HepG2 (cell line): ENCODE measurements around the gene WDR82. TPM values are rescaled to one million over a fixed set of nuclear protein-coding genes. Genes with fewer than 3 reads are reported as not detected.

Experiments used
- CREM ChIP-seq, 2 experiments: sonication (generic) in 1 of 2; formaldehyde crosslinking in 1 of 2; IDR thresholded peaks; 2 replicates each; pipeline versions ENCODE4 v1.4.0 to v1.6.1; 2016 to 2020; ENCODE audit warnings: antibody characterized with exemption in 1 of 2, mild to moderate bottlenecking in 1 of 2, missing genetic modification reagents in 1 of 2
- DNMT3B ChIP-seq: conservative IDR thresholded peaks from 2 replicates; pipeline ENCODE4 v1.6.1; 2016; ENCODE audit warnings: missing biosample characterization, control low read depth
- FOXK1 ChIP-seq: sonication (generic); formaldehyde crosslinking; IDR thresholded peaks from 2 replicates; pipeline ENCODE4 v1.4.0; 2020; ENCODE audit warnings: low read depth, missing genetic modification reagents, borderline replicate concordance
- IRX3 ChIP-seq: sonication (generic); formaldehyde crosslinking; IDR thresholded peaks from 2 replicates; pipeline ENCODE4 v1.8.1; 2023; ENCODE audit warnings: mild to moderate bottlenecking, low read depth, missing genetic modification reagents, borderline replicate concordance
- KLF16 ChIP-seq, 2 experiments: sonication (generic) in 1 of 2; formaldehyde crosslinking in 1 of 2; IDR thresholded peaks; 2 replicates each; pipeline versions ENCODE4 v1.6.1 to v1.8.0; 2016 to 2023; ENCODE audit warnings: missing genetic modification reagents in 2 of 2, missing compliant biosample characterization in 1 of 2
- MYNN ChIP-seq: sonication (generic); formaldehyde crosslinking; IDR thresholded peaks from 2 replicates; pipeline ENCODE4 v1.4.0; 2020; ENCODE audit warnings: mild to moderate bottlenecking, low read depth, missing genetic modification reagents
- REPIN1 ChIP-seq: sonication (generic); formaldehyde crosslinking; IDR thresholded peaks from 2 replicates; pipeline ENCODE4 v1.8.0; 2022; ENCODE audit warnings: missing genetic modification reagents, low read depth, mild to moderate bottlenecking, borderline replicate concordance
- ZNF614 ChIP-seq: IDR thresholded peaks from 2 replicates; pipeline ENCODE4 v1.6.1; 2018; ENCODE audit warnings: missing biosample characterization, missing genetic modification reagents, inconsistent platforms, borderline replicate concordance
- ZNF766 ChIP-seq: sonication (generic); formaldehyde crosslinking; IDR thresholded peaks from 2 replicates; pipeline ENCODE4 v1.5.0; 2020; ENCODE audit warnings: missing genetic modification reagents, borderline replicate concordance
- polyA plus RNA-seq, 8 experiments: library from polyadenylated mRNA; depleted of rRNA in 3 of 8; stranded (reverse) in 7 of 8; unstranded in 1 of 8; fragments of >200 nt; fragmentation: Illumina TruSeq in 4 of 8; extraction: Trizol in 4 of 8; gene quantifications; 2 replicates each; pipeline versions ENCODE4 v1.2.1 to v1.2.3, GENCODE V29; 2011 to 2016; ENCODE audit warnings: low read depth in 4 of 8, missing spikeins in 1 of 8, mixed read lengths in 1 of 8; ENCODE audit not compliant: insufficient read depth in 1 of 8
- total RNA-seq, 5 experiments: library from RNA; depleted of rRNA; stranded (reverse); fragments of >200 nt; fragmentation: Illumina TruSeq; extraction: Trizol; gene quantifications; 2 replicates each; pipeline ENCODE4 v1.2.3, GENCODE V29; 2016; ENCODE audit warnings: low read depth in 1 of 5
- TF ChIP-seq, protein P1 (sequence below): sonication (generic); formaldehyde crosslinking; IDR thresholded peaks from 2 replicates; pipeline ENCODE4 v1.4.0; 2020; ENCODE audit warnings: missing genetic modification reagents
- TF ChIP-seq, protein P2 (sequence below): sonication (generic); formaldehyde crosslinking; IDR thresholded peaks from 2 replicates; pipeline ENCODE4 v1.4.0; 2020; ENCODE audit warnings: missing genetic modification reagents
- TF ChIP-seq, protein P3 (sequence below): sonication (generic); formaldehyde crosslinking; IDR thresholded peaks from 2 replicates; pipeline ENCODE4 v1.8.1; 2023; ENCODE audit warnings: mild to moderate bottlenecking, inconsistent platforms, moderate library complexity, missing genetic modification reagents, borderline replicate concordance
- TF ChIP-seq, protein P4 (sequence below): sonication (generic); formaldehyde crosslinking; IDR thresholded peaks from 2 replicates; pipeline ENCODE4 v1.4.0; 2020; ENCODE audit warnings: missing genetic modification reagents, borderline replicate concordance
- TF ChIP-seq, protein P5 (sequence below): sonication (generic); formaldehyde crosslinking; IDR thresholded peaks from 2 replicates; pipeline ENCODE4 v1.8.0; 2023; ENCODE audit warnings: mild to moderate bottlenecking, missing genetic modification reagents

The WDR82 gene
- total and polyA plus RNA-seq, 2 of the 13 experiments (the other 11 are each of a cell fraction or from before 2014, with no cell fraction given): 39.1 to 59.5 TPM

DNA sequence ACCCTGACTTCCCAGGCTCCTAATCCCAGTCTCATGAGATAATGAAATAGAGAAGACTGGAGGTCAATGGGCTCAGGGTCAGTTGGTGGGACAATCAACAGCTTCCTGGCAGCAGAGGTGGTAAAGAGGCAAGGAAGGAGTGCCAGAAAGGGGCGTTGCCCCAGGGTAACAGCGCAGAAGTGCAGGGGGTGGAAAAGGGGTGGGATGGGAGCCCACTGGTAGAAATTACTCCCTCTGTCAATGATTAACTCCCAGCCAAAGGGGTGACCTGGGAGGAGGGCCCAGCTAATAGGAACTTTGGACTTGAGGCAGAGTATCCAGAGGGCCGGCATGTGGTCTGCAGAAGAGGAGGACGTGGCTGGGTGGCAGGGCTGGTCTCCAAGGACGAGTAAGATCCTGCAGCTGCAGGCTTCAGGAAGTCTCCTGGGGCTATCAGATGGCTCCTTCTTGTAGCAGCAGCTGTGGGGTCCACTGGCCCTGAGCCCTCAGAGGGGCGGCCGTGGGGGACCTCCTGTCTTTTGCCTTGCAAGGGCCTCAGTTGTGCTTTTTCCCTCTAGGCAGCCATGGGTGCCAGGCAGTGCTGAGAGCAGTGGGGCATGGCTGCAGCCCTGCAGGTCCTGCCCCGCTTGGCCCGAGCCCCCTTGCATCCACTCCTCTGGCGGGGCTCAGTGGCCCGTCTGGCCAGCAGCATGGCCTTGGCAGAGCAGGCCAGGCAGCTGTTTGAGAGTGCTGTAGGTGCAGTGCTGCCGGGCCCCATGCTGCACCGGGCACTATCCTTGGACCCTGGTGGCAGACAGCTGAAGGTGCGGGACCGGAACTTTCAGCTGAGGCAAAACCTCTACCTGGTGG, 11.5 kb upstream of the WDR82 start (continued):
- TF ChIP-seq, protein P1, sequence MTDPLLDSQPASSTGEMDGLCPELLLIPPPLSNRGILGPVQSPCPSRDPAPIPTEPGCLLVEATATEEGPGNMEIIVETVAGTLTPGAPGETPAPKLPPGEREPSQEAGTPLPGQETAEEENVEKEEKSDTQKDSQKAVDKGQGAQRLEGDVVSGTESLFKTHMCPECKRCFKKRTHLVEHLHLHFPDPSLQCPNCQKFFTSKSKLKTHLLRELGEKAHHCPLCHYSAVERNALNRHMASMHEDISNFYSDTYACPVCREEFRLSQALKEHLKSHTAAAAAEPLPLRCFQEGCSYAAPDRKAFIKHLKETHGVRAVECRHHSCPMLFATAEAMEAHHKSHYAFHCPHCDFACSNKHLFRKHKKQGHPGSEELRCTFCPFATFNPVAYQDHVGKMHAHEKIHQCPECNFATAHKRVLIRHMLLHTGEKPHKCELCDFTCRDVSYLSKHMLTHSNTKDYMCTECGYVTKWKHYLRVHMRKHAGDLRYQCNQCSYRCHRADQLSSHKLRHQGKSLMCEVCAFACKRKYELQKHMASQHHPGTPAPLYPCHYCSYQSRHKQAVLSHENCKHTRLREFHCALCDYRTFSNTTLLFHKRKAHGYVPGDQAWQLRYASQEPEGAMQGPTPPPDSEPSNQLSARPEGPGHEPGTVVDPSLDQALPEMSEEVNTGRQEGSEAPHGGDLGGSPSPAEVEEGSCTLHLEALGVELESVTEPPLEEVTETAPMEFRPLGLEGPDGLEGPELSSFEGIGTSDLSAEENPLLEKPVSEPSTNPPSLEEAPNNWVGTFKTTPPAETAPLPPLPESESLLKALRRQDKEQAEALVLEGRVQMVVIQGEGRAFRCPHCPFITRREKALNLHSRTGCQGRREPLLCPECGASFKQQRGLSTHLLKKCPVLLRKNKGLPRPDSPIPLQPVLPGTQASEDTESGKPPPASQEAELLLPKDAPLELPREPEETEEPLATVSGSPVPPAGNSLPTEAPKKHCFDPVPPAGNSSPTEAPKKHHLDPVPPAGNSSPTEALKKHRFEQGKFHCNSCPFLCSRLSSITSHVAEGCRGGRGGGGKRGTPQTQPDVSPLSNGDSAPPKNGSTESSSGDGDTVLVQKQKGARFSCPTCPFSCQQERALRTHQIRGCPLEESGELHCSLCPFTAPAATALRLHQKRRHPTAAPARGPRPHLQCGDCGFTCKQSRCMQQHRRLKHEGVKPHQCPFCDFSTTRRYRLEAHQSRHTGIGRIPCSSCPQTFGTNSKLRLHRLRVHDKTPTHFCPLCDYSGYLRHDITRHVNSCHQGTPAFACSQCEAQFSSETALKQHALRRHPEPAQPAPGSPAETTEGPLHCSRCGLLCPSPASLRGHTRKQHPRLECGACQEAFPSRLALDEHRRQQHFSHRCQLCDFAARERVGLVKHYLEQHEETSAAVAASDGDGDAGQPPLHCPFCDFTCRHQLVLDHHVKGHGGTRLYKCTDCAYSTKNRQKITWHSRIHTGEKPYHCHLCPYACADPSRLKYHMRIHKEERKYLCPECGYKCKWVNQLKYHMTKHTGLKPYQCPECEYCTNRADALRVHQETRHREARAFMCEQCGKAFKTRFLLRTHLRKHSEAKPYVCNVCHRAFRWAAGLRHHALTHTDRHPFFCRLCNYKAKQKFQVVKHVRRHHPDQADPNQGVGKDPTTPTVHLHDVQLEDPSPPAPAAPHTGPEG (CRISPR knock-in tag): 0 out of 2 replicates have a peak, but pooled peaks have one; percentile 17
- TF ChIP-seq CREM (IDR thresholded peaks at IDR 0.05) (peak; percentile 63; the same call in 1 of the 2 replicates), CREM (CRISPR knock-in tag; IDR thresholded peaks at IDR 0.05) (no peak), REPIN1 (CRISPR knock-in tag) (peak; percentile 65; the same call in 1 of the 2 replicates), KLF16 (CRISPR knock-in tag; IDR thresholded peaks at IDR 0.05) (peak in 1 of 2 experiments; percentile 92; a peak in 2 of 4 replicates), DNMT3B (CRISPR knock-in tag) (0 out of 2 replicates have a peak, but pooled peaks have one; percentile 63), MYNN (CRISPR knock-in tag) (no peak), ZNF766 (0 out of 2 replicates have a peak, but pooled peaks have one; percentile 30), IRX3 (CRISPR knock-in tag) (peak; percentile 41; the same call in 1 of the 2 replicates), ZNF614 (CRISPR knock-in tag) (peak; percentile 74; the same call in 1 of the 2 replicates), FOXK1 (peak; percentile 9)
- TF ChIP-seq, protein P2, sequence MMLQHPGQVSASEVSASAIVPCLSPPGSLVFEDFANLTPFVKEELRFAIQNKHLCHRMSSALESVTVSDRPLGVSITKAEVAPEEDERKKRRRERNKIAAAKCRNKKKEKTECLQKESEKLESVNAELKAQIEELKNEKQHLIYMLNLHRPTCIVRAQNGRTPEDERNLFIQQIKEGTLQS (CRISPR knock-in tag): 0 out of 2 replicates have a peak, but pooled peaks have one; percentile 26
- TF ChIP-seq, protein P3, sequence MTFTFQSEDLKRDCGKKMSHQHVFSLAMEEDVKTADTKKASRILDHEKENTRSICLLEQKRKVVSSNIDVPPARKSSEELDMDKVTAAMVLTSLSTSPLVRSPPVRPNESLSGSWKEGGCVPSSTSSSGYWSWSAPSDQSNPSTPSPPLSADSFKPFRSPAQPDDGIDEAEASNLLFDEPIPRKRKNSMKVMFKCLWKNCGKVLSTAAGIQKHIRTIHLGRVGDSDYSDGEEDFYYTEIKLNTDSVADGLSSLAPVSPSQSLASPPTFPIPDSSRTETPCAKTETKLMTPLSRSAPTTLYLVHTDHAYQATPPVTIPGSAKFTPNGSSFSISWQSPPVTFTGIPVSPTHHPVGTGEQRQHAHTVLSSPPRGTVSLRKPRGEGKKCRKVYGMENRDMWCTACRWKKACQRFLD (CRISPR knock-in tag): 0 out of 2 replicates have a peak, but pooled peaks have one; percentile 53
- TF ChIP-seq, protein P4, sequence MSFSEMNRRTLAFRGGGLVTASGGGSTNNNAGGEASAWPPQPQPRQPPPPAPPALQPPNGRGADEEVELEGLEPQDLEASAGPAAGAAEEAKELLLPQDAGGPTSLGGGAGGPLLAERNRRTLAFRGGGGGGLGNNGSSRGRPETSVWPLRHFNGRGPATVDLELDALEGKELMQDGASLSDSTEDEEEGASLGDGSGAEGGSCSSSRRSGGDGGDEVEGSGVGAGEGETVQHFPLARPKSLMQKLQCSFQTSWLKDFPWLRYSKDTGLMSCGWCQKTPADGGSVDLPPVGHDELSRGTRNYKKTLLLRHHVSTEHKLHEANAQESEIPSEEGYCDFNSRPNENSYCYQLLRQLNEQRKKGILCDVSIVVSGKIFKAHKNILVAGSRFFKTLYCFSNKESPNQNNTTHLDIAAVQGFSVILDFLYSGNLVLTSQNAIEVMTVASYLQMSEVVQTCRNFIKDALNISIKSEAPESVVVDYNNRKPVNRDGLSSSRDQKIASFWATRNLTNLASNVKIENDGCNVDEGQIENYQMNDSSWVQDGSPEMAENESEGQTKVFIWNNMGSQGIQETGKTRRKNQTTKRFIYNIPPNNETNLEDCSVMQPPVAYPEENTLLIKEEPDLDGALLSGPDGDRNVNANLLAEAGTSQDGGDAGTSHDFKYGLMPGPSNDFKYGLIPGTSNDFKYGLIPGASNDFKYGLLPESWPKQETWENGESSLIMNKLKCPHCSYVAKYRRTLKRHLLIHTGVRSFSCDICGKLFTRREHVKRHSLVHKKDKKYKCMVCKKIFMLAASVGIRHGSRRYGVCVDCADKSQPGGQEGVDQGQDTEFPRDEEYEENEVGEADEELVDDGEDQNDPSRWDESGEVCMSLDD: 0 out of 2 replicates have a peak, but pooled peaks have one; percentile 20
- TF ChIP-seq, protein P5, sequence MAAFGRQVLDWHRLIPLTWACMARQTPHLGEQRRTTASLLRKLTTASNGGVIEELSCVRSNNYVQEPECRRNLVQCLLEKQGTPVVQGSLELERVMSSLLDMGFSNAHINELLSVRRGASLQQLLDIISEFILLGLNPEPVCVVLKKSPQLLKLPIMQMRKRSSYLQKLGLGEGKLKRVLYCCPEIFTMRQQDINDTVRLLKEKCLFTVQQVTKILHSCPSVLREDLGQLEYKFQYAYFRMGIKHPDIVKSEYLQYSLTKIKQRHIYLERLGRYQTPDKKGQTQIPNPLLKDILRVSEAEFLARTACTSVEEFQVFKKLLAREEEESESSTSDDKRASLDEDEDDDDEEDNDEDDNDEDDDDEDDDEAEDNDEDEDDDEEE (CRISPR knock-in tag): 0 out of 2 replicates have a peak, but pooled peaks have one; percentile 30
